HG02852 (cell line): ENCODE data around the gene CNTNAP2.

ENCODE experiments used
- ATAC-seq: cut with Tn5 transposase; IDR thresholded peaks from one replicate; pipeline ENCODE4 v1.9.1; 2021; ENCODE audit warnings: mild to moderate bottlenecking, moderate library complexity; ENCODE audit not compliant: unreplicated experiment

The CNTNAP2 gene

DNA sequence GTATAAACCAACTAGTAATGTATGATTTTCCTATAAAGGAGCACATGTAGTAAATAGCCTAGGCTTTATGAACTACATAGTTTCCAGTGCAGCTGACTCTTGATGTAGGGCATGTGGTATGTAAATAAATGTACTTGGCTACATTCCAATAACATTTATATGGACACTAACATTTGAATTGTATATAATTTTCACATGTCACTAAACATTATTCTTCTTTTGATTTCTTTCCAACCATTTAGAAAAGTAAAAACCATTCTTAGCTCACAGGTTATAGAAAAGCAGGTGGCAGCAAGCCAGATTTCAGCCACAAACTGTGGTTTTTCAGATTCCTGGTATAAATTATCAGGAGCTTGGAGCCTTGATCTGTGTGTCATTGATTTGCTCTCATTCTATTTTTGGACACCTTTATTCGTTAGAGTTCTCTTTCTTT, 1182.0 kb downstream of the CNTNAP2 start:
- no peak for ATAC-seq

DNA sequence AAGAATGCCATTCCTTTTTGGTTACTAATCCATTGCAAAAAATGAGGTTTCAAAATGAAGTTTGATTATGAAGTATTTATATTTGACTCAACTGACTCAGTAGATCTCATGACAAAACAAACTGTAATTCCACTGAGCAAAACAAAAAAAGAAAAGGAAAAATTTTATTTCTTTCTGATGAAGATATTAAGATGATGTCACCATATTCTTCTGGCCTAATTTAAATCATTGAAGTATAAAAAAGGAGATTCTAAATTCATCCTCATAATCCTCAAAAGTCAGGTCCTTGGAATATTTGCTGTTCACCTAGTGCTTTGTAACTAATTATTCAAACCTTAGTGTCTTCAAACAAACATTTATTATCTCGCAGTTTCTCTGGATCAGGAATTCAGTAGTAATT, 1183.7 kb downstream of the CNTNAP2 start:
- no peak for ATAC-seq

DNA sequence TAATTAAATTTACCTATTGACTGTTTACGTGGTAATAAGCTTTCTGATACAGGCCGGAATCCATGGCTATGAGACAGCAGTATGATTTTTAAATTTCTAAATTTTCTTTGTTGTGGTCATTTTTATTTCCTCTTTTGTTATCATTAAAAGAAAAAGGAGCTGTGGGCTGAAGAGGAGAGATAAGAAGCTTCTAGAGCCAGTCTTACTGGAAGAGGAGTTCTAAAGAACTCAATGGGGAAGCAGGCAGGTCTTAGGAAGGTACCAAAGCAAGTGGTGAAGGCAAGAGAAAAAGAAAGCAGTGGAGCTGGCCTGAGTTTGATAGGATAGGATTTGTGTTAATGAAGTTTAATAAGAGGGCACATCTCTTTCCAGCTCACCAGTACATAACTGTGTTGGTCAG, 1187.8 kb downstream of the CNTNAP2 start:
- ATAC-seq: no peak

DNA sequence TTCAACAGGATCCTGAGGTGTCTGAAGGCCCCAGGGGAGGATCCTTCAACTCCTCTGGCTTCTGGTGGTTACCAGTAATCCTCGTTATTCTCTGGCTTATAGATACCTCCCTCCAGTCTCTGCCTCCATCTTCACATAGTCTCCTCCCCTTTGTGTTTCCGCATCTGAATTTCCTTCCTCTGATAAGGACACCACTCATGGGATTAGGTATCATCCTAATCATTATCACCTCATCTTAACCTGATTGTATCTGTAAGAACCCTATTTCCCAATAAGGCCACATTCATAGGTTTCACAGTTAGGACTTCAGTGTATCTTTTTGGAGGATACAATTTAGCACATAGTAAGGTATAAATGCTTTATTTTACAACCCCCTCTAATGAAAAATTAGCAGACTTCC, 1189.2 kb downstream of the CNTNAP2 start:
- ATAC-seq: no peak

GRCh38 chr7:147308539-147308938, 1191.9 kb downstream of the CNTNAP2 start:
- ATAC-seq: no peak

GRCh38 chr7:147311336-147311735, 1194.7 kb downstream of the CNTNAP2 start:
- no peak for ATAC-seq

- ATAC-seq: no peak
Measured at GRCh38 chr7:147321504-147321903, 1204.9 kb downstream of the CNTNAP2 start.

GRCh38 chr7:147332988-147333387, 1216.4 kb downstream of the CNTNAP2 start:
- no peak for ATAC-seq

DNA sequence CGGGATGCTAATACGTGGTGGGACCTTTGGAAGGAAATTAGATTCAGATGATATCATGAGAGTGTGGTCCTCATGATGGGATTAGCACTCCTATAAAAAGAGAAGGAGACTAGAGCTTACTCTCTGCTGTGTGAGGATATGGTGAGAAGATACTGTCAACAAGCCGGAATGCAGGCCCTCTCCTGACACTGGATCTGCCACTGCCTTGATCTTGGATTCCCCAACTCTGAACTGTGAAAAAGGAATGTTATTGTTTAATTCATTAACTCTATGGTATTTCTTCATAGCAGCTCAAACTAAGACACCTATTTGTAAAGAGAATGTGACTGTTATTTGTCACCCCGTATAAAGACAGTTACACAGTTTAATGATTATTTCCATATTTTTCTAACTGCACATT, 1246.5 kb downstream of the CNTNAP2 start:
- no peak for ATAC-seq

DNA sequence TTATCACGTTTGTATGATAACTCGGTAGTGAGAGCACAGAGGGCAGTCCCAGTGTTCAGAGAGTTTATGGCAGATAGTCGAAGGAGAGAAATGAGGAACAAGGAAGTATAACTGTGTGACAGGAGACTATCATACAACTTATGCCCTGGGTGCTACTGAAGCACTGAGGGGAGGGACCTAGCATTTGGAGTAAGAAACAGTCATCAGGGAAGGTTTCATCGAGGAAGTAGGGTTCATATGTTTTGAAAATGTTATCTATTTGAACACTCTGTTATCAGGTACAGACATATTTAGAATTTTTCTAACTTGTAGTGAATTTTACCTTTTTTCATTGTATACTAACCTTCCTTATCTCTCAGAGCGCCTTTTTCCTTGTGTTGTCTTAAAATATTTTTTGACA, 1259.6 kb downstream of the CNTNAP2 start:
- no peak for ATAC-seq

DNA sequence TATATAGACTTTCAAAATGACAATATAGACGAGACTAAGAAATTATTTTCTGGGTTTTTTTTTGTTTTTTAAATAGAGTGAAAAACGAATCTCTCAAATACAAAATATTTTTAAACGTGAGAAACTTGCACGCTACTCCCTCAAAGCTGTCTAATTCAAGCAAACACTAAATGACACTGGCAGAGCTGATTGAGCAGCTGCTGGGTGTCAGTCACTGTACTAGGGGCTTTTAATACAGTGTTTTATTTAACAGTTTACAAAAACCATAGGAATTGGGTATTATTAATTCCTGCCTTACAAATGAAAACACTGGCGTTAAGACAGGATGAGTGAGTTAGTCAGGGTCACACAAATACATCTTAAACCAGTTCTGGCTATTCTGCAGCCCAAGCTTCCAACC, 1264.3 kb downstream of the CNTNAP2 start:
- ATAC-seq: no peak

GRCh38 chr7:147394329-147394728, 1277.7 kb downstream of the CNTNAP2 start:
- no peak for ATAC-seq

DNA sequence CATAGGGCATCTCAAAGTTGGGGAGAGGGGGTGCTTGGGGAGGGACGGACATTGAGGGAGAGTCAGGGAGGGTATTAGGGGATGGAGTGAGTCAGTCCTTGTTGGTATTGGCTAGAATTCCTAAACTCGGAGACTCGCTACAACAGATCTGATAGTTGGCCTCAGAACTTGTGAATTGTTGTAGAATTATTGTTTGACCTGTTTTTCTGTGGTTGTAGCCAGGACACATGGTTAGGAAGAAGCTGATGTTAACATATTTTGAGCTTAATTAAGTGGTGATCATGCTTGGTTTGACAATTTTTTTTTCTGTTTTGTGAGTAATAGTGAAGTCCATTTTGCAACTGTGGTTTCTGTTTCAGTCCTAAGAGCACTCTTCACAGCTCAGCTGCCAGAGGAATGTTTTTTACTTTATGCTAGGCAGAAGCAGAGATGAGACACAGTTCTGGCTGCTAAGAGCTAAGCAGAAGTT, 1283.7 kb downstream of the CNTNAP2 start:
- ATAC-seq: no peak

DNA sequence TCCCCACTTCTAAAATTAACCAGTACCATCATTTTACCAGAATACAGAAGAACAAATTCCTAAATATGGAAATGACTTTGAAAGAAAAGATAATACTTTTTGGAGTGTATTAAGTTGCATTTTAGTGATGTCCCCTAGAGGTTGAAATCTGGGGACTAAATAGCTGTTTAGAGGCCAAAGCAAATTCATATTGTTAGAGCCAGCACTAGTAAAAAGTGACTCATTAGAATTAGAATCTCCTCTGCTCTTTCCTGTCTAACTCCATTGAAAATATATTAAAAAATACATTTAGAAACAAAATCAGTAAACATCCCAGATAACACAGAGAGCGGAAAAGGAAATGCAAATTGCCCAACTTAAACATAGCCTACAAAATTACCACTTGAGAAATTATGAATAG, 1284.3 kb downstream of the CNTNAP2 start:
- no peak for ATAC-seq

DNA sequence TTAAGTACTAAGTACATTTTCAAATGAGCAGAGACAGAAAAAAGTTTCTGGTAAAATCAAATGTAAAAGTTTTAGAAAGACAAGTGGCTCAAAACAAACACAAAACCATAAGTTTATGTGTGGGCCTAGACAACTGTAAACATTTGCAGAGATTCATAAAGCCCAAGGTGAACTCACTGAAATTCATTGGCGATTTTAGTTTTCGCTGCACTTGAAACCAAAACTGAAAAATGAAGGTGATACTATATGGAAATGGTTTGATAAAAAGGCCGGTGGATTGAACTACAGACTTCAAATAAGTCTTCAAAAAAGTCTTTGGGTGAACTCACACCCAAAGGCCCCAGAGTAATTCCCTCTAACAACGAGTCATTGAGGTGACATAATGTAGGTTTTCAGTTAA, 1289.0 kb downstream of the CNTNAP2 start:
- no peak for ATAC-seq

GRCh38 chr7:147406521-147407135, 1290.0 kb downstream of the CNTNAP2 start:
- no peak for ATAC-seq

GRCh38 chr7:147411096-147411495, 1294.5 kb downstream of the CNTNAP2 start:
- ATAC-seq: no peak

- no peak for ATAC-seq
Measured at GRCh38 chr7:147412109-147412508, 1295.5 kb downstream of the CNTNAP2 start.

GRCh38 chr7:147412782-147413556, 1296.4 kb downstream of the CNTNAP2 start:
- no peak for ATAC-seq

GRCh38 chr7:147413557-147413870, 1296.9 kb downstream of the CNTNAP2 start:
- ATAC-seq: no peak

GRCh38 chr7:147415991-147416390, 1299.4 kb downstream of the CNTNAP2 start:
- no peak for ATAC-seq

DNA sequence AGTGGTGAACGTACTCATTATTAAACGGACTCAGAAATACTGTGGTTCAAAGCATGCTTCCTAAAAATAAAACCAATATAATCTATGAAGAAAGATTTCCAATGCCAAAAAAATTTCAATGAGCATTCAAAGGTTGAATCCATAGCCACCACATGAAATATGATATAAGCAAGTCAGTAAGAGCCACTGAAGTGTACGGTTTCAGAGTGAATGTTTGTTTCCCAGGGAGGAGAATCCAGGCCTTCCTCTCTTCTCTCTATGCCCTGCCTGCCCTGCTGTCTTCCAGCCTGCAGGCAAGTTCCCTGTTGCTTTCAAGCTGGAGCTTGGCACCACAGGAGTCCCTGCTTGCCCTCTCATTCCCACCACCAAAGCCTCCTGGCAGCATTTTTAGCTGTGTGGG, 1302.4 kb downstream of the CNTNAP2 start:
- no peak for ATAC-seq

DNA sequence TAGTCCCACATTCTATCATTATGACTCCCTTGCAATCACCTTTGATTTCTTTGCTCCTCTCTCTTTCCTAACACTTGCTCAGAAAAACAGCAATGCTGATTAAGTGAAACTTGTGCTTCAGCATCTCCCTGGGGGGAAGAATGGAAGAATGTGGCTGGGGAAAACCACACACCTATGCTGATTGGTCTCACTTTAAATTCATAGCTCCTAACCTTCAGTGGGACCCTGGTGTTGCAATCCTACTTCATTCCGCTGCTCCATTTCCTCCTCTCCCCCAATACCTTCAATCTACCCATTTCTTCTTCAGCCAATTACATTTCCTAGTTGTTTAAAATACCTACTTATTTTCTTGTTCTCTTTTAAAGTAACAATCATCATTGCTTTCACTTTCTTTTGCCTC, 1307.3 kb downstream of the CNTNAP2 start:
- ATAC-seq: no peak
